ENCODE data around the gene CUBN.
"Not testable (repeated sequence)": the region's sequence is repeated elsewhere in the genome, so short reads cannot be mapped to it uniquely, and the experiment has no call there.

The CUBN gene

GRCh38 chr10:16843252-16843870, 286.2 kb downstream of the CUBN start:
- Histone ChIP-seq H3K36me3 (ENCODE audit: control insufficient read depth, insufficient read depth, low read length) (no peaks in the 10 kb centered on the region), H3K27ac (ENCODE audit: insufficient read depth, low read depth, low read length, poor library complexity, severe bottlenecking) (no peak overlapping the region), H3K4me1 (ENCODE audit: control insufficient read depth, insufficient read depth, low read length) (no peaks in the 10 kb centered on the region), H3K27me3 (ENCODE audit: control insufficient read depth, insufficient read depth, low read length, poor library complexity, severe bottlenecking) (no peaks in the 10 kb centered on the region), H3K4me3 (ENCODE audit: insufficient read depth, low read depth, low read length) (no peak overlapping the region), H3K9me3 (ENCODE audit: control insufficient read depth, low read length) (no peaks in the 10 kb centered on the region)
- 10 to 44% methylated on average over 1 of the region's 1 CpG for WGBS, 2 experiments

- 88 to 89% methylated on average over 7 to 8 of the region's 8 CpGs for WGBS, 2 experiments
- Histone ChIP-seq H3K4me1 (ENCODE audit: control insufficient read depth, insufficient read depth, low read length) (no peaks in the 10 kb centered on the region), H3K27me3 (ENCODE audit: control insufficient read depth, insufficient read depth, low read length, poor library complexity, severe bottlenecking) (no peaks in the 10 kb centered on the region), H3K27ac (ENCODE audit: insufficient read depth, low read depth, low read length, poor library complexity, severe bottlenecking) (no peak overlapping the region), H3K9me3 (ENCODE audit: control insufficient read depth, low read length) (no peaks in the 10 kb centered on the region), H3K4me3 (ENCODE audit: insufficient read depth, low read depth, low read length) (no peak overlapping the region), H3K36me3 (ENCODE audit: control insufficient read depth, insufficient read depth, low read length) (no peaks in the 10 kb centered on the region)
These were observed 294.4 kb downstream of the CUBN start for GRCh38 chr10:16835228-16835627.

- WGBS, 2 experiments, result 81% methylated on average over 11 of the region's 11 CpGs
- H3K27me3 ChIP-seq (ENCODE audit: control insufficient read depth, insufficient read depth, low read length, poor library complexity, severe bottlenecking), result no peaks in the 10 kb centered on the region
- no peak overlapping the region for H3K27ac ChIP-seq (ENCODE audit: insufficient read depth, low read depth, low read length, poor library complexity, severe bottlenecking)
- no peaks in the 10 kb centered on the region for H3K9me3 ChIP-seq (ENCODE audit: control insufficient read depth, low read length)
- no peaks in the 10 kb centered on the region for H3K36me3 ChIP-seq (ENCODE audit: control insufficient read depth, insufficient read depth, low read length)
- no peaks in the 10 kb centered on the region for H3K4me1 ChIP-seq (ENCODE audit: control insufficient read depth, insufficient read depth, low read length)
- no peak overlapping the region for H3K4me3 ChIP-seq (ENCODE audit: insufficient read depth, low read depth, low read length)
These were observed 297.1 kb downstream of the CUBN start for GRCh38 chr10:16832351-16833080.

GRCh38 chr10:16828701-16829175, 300.9 kb downstream of the CUBN start:
- H3K27me3 ChIP-seq (ENCODE audit: control insufficient read depth, insufficient read depth, low read length, poor library complexity, severe bottlenecking), result no peaks in the 10 kb centered on the region
- WGBS, 2 experiments, result 94 to 96% methylated on average over 9 of the region's 9 CpGs

GRCh38 chr10:16828114-16828568, 301.5 kb downstream of the CUBN start:
- WGBS, 2 experiments, result 30 to 32% methylated on average over 11 of the region's 11 CpGs
- Histone ChIP-seq H3K4me3 (ENCODE audit: insufficient read depth, low read depth, low read length) (no peak overlapping the region), H3K36me3 (ENCODE audit: control insufficient read depth, insufficient read depth, low read length) (no peaks in the 10 kb centered on the region), H3K27ac (ENCODE audit: insufficient read depth, low read depth, low read length, poor library complexity, severe bottlenecking) (no peak overlapping the region), H3K4me1 (ENCODE audit: control insufficient read depth, insufficient read depth, low read length) (no peaks in the 10 kb centered on the region), H3K9me3 (ENCODE audit: control insufficient read depth, low read length) (no peaks in the 10 kb centered on the region), H3K27me3 (ENCODE audit: control insufficient read depth, insufficient read depth, low read length, poor library complexity, severe bottlenecking) (no peaks in the 10 kb centered on the region)

More at GRCh38 chr10:16828701-16829175, 300.9 kb downstream of the CUBN start:
- no peaks in the 10 kb centered on the region for H3K9me3 ChIP-seq (ENCODE audit: control insufficient read depth, low read length)
- no peaks in the 10 kb centered on the region for H3K36me3 ChIP-seq (ENCODE audit: control insufficient read depth, insufficient read depth, low read length)
- no peak overlapping the region for H3K27ac ChIP-seq (ENCODE audit: insufficient read depth, low read depth, low read length, poor library complexity, severe bottlenecking)
- no peaks in the 10 kb centered on the region for H3K4me1 ChIP-seq (ENCODE audit: control insufficient read depth, insufficient read depth, low read length)
- no peak overlapping the region for H3K4me3 ChIP-seq (ENCODE audit: insufficient read depth, low read depth, low read length)

GRCh38 chr10:16827474-16827873, 302.1 kb downstream of the CUBN start:
- not testable (repeated sequence) for H3K36me3 ChIP-seq (ENCODE audit: control insufficient read depth, insufficient read depth, low read length); H3K27me3 ChIP-seq (ENCODE audit: control insufficient read depth, insufficient read depth, low read length, poor library complexity, severe bottlenecking); H3K4me1 ChIP-seq (ENCODE audit: control insufficient read depth, insufficient read depth, low read length); H3K9me3 ChIP-seq (ENCODE audit: control insufficient read depth, low read length); H3K27ac ChIP-seq (ENCODE audit: insufficient read depth, low read depth, low read length, poor library complexity, severe bottlenecking); H3K4me3 ChIP-seq (ENCODE audit: insufficient read depth, low read depth, low read length)
- 87 to 88% methylated on average over 8 of the region's 8 CpGs for WGBS, 2 experiments

GRCh38 chr10:16822726-16823360, 306.8 kb downstream of the CUBN start:
- Histone ChIP-seq H3K36me3 (ENCODE audit: control insufficient read depth, insufficient read depth, low read length) (no peaks in the 10 kb centered on the region), H3K4me3 (ENCODE audit: insufficient read depth, low read depth, low read length) (no peak overlapping the region), H3K9me3 (ENCODE audit: control insufficient read depth, low read length) (peaks cover 8% of the 10 kb centered on the region), H3K27ac (ENCODE audit: insufficient read depth, low read depth, low read length, poor library complexity, severe bottlenecking) (no peak overlapping the region), H3K27me3 (ENCODE audit: control insufficient read depth, insufficient read depth, low read length, poor library complexity, severe bottlenecking) (peaks cover 13% of the 10 kb centered on the region), H3K4me1 (ENCODE audit: control insufficient read depth, insufficient read depth, low read length) (no peaks in the 10 kb centered on the region)
- WGBS, 2 experiments, result 91 to 92% methylated on average over 4 of the region's 4 CpGs

GRCh38 chr10:16822027-16822426, 307.6 kb downstream of the CUBN start:
- 83 to 90% methylated on average over 2 of the region's 2 CpGs for WGBS, 2 experiments
- peaks cover 8% of the 10 kb centered on the region for H3K9me3 ChIP-seq (ENCODE audit: control insufficient read depth, low read length)

GRCh38 chr10:16820421-16820820, 309.2 kb downstream of the CUBN start:
- Histone ChIP-seq H3K9me3 (ENCODE audit: control insufficient read depth, low read length) (peaks cover 8% of the 10 kb centered on the region), H3K27me3 (ENCODE audit: control insufficient read depth, insufficient read depth, low read length, poor library complexity, severe bottlenecking) (peaks cover 13% of the 10 kb centered on the region)
- 90 to 93% methylated on average over 5 of the region's 5 CpGs for WGBS, 2 experiments

More at GRCh38 chr10:16822027-16822426, 307.6 kb downstream of the CUBN start:
- H3K4me1 ChIP-seq (ENCODE audit: control insufficient read depth, insufficient read depth, low read length), result no peaks in the 10 kb centered on the region
- peaks cover 13% of the 10 kb centered on the region for H3K27me3 ChIP-seq (ENCODE audit: control insufficient read depth, insufficient read depth, low read length, poor library complexity, severe bottlenecking)
- no peak overlapping the region for H3K4me3 ChIP-seq (ENCODE audit: insufficient read depth, low read depth, low read length)
- H3K36me3 ChIP-seq (ENCODE audit: control insufficient read depth, insufficient read depth, low read length), result no peaks in the 10 kb centered on the region
- no peak overlapping the region for H3K27ac ChIP-seq (ENCODE audit: insufficient read depth, low read depth, low read length, poor library complexity, severe bottlenecking)

GRCh38 chr10:16820018-16820417, 309.6 kb downstream of the CUBN start:
- H3K27ac ChIP-seq (ENCODE audit: insufficient read depth, low read depth, low read length, poor library complexity, severe bottlenecking), result no peak overlapping the region
- WGBS, 2 experiments, result 82% methylated on average over 1 of the region's 1 CpG

More at GRCh38 chr10:16820421-16820820, 309.2 kb downstream of the CUBN start:
- H3K4me3 ChIP-seq (ENCODE audit: insufficient read depth, low read depth, low read length), result no peak overlapping the region
- H3K27ac ChIP-seq (ENCODE audit: insufficient read depth, low read depth, low read length, poor library complexity, severe bottlenecking), result no peak overlapping the region
- H3K4me1 ChIP-seq (ENCODE audit: control insufficient read depth, insufficient read depth, low read length), result peaks cover 5% of the 10 kb centered on the region
- H3K36me3 ChIP-seq (ENCODE audit: control insufficient read depth, insufficient read depth, low read length), result no peaks in the 10 kb centered on the region

More at GRCh38 chr10:16820018-16820417, 309.6 kb downstream of the CUBN start:
- peaks cover 8% of the 10 kb centered on the region for H3K9me3 ChIP-seq (ENCODE audit: control insufficient read depth, low read length)
- no peaks in the 10 kb centered on the region for H3K36me3 ChIP-seq (ENCODE audit: control insufficient read depth, insufficient read depth, low read length)
- peaks cover 13% of the 10 kb centered on the region for H3K27me3 ChIP-seq (ENCODE audit: control insufficient read depth, insufficient read depth, low read length, poor library complexity, severe bottlenecking)
- no peak overlapping the region for H3K4me3 ChIP-seq (ENCODE audit: insufficient read depth, low read depth, low read length)
- peaks cover 5% of the 10 kb centered on the region for H3K4me1 ChIP-seq (ENCODE audit: control insufficient read depth, insufficient read depth, low read length)

Data from ectodermal cell (in vitro differentiated cells).